Fibroblast of skin of abdomen (primary cell): Measurements from ENCODE around the gene PDE8A.
"Not testable (repeated sequence)": the region's sequence is repeated elsewhere in the genome, so short reads cannot be mapped to it uniquely, and the experiment has no call there.

Experiments
- DNase-seq: peaks from one replicate; pipeline ENCODE4 v3.0.0-alpha.2; 2013

Gene PDE8A

DNA sequence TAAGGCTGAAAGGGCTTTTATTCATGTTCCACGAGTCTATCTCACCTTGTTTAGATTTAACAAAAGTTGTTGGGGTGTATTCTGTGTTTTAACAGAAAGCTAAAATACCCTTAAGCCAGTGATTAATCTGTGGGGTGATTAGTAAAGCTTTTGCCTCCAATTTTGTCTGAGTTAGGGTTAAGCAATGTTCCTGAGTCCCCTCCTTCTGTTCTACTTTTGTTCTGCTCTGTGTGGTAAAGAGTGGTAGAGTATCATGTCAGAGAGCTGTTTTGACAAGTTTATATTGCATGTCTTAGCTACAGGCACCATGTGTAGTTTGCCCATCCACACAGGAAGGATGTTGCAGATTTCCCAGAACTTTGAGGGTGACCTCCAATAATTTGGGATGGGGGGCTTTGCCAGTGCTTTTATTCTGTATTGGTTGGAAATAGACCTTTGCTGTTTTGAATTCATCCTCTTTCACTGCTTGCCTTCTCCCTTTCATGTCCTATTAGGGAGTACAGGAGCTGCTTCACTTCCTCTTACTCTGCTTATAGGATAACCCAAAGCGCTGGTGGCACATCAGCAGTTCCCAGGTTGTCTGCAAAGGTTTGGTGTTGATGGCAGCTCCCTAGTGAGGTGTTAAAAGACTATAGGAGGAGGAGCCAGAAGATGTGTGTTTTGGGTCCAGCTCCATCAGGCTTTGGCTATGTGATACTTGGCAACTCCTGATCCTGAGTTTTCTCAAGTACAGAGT is 7.4 kb downstream of the PDE8A start:
- DNase-seq: no peak

DNA sequence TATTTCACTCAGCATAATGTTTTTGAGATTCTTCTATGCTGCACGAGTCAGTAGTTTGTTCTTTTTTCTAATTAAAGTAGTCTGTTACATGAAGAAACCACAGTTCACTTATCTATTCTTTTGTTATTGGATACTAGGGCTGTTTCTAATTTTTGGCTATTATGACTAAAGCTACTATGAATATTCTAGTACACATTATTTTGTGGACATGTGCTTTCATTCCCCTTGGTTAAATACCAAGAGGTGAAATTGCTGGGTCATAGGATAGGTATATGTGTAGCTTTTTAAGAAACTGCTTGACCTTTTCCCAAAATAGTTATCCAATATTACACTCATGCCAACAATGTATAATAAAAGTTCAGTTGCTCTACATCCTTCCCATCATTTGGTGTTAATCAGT is 8.9 kb downstream of the PDE8A start:
- DNase-seq: no peak

DNA sequence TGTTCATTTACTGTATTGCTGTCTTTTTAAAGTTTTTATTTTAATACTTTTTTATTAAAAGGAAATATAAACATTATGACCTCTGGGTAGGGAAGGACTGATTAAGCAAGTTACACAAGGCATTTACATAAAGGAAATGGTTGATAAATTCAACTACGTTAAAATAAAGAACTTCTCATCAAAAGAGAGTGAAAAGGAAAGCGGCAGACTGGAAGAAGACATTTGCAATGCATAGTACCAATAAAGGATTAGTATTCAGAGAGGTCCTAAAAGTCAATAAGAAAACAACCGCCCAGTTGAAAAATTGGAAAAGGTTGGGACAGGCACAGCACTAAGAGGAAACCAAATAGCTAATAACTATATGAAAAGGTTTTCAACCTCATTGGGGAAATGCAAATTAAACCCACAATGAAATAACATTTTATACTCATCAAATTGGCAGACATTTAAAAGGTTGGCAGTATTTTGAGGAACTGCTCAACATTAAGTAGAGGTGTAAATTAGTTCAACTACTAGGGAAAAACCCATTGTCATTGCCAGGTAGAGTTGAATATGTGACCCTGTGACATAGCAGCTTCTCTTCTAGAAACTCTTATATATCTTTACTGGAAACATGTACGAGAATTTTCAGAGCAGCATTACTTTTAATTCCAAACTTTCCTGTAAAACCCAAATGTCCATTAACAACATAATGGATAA is 9.5 kb downstream of the PDE8A start:
- no peak for DNase-seq

DNA sequence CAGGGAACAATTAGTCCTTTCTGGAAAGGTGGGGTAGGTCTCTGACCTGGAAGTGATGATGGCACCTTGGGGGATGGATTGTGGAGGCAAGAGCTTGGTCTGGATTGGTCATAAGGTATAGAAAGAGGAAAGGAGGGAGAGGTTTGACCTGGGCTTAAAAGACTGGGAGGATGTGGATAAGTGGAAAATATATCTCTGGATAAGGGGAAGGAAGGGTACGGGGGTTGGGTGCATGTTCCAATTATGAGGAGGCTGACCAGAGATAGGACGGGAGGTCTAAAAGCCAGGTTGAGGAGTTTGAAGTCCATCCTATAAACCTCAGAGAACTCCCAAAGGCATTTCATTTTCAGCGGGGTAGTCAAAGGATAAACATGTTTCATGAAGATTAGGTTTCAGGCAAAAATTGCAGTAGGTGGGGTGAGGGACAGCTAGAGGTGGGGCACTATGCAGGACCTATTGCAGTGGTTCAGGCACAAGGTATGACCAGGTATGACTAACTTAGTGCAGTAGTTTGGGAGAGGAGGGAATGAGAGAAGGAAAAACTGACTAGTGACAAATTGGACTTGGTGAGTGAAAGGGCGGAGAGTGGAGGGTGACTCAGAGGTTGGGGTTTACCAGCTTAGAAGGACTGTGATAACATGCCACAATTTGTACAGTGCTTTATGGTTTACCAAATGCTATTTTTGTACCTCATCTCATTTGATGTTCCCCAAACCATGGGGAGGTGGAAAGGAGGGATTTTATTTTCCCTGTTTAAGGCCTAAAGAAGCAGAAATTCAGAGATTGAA is 10.7 kb downstream of the PDE8A start:
- peak; percentile 49 for DNase-seq

DNA sequence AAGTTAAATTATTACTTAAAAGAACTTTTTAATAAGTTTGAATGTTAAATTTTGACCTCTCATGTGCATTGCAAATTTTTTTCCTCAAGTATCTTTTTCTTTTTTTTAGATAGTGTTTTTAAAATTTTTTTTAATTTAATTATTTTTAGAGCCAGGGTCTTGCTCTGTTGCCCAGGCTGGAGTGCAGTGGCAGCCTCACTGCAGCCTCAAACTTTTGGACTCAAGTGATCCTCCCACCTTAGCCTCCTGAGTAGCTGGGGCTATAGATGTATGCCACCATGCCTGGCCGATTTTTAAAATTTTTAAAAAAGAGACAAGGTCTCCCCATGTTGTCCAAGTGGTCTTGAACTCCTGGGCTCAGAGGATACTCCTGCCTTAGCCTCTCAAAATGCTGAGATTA is 14.4 kb downstream of the PDE8A start:
- DNase-seq: no peak

DNA sequence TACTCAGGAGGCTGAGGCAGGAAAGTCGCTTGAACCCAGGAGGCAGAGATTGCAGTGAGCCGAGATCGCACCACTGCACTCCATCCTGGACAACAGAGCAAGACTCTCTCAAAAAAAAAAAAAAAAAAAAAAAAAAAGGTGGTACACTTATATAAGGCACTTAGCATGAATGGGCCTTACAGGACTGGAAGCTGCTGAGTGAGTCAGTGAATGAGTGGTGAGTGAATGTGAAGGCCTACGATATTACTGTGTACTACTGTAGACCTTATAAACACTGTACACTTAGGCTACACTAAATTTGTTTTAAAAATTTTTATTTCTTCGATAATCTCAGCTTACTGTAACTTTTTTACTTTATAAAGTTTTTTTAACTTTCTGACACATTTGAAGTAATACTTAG is 15.1 kb downstream of the PDE8A start:
- DNase-seq: peak; percentile 15

DNA sequence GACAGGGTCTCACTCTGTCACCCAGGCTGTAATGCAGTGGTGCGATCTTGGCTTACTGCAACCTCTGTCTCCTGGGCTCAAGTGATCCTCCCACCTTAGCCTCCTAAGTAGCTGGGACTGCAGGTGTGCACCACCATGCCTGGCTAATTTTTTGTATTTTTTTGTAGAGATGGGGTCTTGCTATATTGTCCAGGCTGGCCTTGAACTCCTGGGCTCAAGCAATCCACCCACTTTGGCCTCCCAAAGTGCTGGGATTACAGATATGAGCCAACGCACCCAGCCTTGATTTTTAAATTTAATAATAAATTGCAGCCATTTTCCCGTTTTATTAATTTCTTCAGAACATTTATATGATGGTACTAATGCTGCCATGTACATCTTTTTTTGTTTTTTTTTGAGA is 15.6 kb downstream of the PDE8A start:
- DNase-seq: not testable (repeated sequence)

DNA sequence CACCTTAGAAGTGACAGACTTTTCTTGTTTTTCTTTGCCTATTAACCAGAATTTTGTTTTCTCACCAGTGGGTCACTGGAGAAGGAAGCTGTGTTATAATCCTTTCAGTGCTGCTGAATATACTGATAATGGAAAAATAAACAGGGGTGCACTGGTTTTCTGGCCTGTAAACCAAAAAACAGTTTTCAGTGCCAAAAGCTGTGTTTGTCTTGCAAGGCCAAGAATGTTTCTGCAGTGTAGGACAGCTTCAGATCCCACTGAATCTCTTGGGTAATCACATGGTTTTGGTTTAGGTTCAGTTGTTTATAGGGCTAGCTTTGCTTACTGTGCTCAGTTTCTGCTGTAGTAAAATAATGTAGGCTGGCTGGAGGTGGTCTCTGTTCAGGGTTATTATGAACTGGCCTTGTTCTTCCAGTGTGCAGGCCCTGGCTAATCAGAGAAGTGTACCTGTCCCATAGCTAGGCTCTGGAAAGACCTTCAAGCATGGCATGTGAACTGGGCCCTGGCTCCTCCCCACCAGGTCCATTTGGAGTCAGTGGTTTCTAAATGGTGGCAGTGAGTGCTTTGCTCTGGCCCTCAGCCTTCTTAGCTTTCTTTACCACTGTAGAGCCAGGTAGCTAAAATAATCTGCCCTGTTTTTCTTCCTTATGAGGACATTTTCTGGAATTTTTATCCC is 18.7 kb downstream of the PDE8A start:
- no peak for DNase-seq

DNA sequence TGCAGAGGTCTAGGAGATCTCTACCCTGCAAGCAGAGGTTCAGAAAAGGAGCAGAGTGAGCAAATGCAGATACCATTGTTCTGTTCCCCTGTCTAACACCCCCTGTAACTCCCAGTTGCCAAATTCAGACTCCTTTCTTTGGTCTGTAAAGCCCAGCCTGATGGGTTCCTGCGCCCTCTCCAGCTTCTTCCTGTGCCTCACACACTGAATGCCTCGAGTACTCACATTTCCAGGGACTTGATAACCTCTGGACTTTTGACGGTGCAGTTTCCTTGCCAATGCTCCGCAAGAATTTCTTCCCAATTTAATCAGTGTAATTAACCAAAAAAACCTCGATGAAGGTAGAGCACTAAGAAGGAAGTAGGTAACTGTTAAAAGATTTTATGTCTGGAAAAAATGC is 19.3 kb downstream of the PDE8A start:
- no peak for DNase-seq

DNA sequence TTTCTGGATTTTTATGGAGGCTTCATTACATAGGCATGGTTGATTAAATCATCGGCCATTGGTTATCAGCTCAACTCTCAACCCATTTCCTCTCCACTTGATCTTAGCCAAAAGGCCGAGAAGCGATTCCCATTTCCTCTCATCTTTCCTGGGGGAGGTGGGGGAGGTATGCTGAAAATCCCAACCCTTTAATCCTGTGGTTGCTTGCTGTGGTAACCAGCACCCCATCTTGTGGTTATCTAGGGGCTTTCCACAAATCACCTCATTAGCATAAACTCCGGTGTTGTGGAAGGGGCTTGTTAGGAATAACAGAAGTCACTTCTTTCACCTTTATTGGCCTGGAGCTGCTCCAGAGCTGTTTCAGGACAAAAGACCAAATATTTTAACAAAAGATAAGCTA is 20.9 kb downstream of the PDE8A start:
- DNase-seq: no peak

DNA sequence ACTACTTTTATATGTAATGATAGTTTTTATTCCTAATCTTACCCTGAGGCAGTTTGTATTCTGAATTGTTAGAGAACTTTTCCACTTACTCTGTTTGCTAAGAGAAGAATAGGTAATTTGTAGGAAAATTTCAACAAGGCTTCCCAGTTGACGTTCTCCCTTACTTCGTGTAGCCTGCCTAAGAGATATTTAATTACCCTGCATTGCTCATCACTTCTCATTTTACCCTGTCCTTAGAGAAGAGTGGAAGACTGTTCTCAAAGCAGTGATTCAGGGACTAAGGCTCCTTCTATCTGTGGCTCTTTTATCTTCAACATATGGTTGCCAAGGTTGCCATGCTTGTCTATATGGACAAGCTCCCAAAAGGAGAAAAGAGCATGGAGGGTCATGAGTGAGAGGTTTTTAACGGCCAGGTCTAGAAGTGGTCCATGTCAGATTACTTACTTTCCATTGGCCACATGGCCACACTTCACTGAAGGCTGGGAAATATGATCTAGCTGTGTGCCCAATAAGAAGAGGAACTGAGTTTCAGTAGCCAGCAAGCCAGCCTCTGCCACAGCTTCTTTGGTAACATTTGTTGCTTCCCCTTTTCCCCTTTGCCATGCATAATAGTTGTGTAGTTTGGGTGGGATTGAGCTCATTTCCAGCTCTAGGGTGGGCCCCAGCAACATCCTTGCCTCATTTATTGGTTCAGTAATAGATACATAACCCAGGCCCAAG is 22.1 kb downstream of the PDE8A start:
- DNase-seq: no peak

DNA sequence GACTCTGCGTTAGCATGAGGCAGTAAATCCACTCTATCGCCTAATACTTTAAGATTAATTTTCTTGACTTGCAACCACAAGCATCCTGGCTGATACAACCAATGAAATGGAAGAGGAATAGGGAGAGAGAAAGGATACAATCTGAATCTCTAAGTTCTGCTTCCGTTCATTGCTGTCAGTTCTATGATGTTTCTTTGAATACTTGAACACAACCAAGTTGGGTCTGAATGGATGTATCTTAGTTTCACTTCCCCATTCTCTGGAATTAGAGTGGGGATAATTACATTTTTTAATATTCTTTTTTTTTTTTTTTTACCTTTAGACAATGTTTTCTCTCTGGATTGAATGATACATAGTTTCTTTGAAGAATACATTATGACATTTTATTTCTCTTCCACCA is 22.9 kb downstream of the PDE8A start:
- DNase-seq: no peak

DNA sequence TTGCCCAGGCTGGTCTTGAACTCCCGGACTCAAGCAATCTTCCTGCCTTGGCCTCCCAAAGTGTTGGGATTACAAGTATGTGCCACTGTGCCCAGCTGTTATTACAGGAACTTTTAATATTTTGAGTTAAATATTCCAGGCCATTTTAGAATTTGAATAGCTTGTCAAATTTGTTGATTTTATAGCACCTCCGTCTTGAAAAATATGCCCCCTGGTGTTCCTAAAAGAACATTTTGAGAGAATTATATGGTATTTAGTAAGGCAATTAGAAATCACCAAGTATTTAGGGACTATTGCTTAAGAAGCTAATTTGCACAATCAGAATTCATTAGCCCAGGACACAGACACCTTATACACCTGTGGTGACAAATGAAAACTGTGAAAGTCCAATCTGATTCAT is 23.7 kb downstream of the PDE8A start:
- no peak for DNase-seq

DNA sequence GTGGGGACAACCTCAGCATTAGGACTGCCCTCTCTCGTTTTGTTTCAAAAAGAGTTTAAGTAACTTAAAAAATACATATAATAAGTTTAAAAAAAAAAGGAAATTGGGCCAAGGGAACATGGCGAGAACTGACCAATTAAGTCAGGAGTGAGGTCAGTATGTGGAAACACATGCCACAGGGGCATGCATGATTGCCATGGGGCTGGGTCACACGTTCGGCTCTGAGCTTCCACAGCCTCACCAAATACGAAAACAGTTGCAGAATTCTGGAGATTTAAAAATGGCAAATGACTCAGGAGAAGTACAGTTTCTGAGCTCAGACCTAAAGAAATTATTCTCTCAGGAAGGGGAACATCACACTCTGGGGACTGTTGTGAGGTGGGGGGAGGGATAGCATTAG is 24.1 kb downstream of the PDE8A start:
- DNase-seq: no peak

DNA sequence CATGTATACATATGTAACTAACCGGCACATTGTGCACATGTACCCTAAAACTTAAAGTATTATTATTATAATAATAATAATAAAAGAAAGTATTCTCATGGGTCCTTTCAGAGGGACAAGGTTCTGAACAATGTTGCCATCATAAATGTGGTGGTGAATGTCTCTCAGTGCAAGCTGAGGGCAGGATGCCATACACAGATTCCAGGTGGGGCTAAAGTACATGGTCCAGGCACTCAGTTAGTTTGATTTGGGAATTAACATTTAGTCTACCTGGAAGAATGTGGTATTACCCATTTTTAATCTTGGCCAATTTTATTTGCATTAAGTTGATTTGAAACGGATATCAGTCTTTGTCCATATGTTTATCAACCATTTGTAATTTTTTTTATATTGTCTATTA is 24.5 kb downstream of the PDE8A start:
- DNase-seq: no peak

DNA sequence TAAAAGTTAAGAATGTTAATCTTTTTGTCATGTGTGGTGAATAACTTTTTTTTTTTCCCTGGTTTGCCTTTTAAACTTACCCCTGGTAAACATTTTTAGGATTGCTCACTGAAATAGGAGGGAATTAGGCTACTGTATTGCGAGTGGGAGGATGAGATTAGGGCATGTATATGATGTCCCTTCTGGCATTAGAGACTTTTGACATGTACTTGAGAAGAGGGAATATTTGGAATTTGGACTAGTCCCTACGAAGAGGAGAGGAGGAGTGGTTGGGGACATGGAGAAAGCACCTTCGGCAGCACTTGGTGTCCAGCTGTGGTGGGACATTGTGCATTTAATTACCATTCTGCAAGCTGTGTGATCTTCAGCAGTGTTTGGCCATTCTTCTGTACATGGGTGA is 25.0 kb downstream of the PDE8A start:
- DNase-seq: no peak

DNA sequence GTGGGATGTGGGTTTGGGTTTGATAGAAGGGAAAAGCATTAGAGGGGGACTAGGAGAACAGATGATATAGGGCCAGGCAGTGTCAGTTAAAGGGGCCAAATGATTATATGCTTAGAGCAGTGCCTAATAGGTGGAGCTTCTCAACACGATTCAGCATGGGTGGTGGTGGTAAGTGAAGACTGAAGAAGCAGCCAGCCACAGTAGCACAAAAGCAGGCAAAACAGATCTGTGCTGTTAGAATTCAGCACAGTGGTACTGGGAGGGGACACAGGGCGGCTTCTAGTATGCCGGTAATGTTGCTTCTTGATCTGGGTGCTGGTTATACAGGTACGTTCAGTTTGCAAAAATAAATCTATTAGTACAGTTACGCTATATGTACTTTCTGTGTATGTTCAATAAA is 25.5 kb downstream of the PDE8A start:
- DNase-seq: no peak

DNA sequence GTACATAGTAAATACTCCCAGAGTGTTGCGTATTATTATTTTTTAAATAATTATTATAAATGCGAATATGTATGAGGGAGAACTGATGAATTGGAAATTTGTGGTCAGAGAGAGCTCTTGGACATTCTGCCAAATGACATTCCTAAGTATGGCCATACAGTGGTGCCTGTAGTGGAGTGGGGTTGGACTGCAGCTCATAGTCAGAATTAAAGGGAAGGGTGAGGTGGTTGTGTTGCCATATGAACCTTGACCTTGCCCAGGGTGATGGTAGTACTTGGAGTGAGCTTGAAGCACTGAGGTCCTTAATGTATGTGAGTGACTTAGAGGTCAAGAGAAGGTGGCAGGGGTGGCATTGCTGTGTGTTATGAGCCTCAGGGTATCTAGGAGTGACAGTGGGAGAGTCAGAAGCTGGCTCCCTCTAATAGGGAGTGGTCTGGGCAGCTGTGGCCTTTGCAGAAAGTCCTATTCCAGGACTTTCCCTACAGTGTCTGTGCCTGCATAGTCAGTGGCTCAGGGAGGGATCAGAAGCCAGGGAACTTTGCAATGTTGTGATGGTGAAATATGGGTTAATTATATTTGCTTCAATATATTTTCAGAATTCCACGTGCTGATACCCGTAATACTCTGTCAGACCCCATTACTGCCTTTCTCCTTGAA is 26.2 kb downstream of the PDE8A start:
- no peak for DNase-seq

DNA sequence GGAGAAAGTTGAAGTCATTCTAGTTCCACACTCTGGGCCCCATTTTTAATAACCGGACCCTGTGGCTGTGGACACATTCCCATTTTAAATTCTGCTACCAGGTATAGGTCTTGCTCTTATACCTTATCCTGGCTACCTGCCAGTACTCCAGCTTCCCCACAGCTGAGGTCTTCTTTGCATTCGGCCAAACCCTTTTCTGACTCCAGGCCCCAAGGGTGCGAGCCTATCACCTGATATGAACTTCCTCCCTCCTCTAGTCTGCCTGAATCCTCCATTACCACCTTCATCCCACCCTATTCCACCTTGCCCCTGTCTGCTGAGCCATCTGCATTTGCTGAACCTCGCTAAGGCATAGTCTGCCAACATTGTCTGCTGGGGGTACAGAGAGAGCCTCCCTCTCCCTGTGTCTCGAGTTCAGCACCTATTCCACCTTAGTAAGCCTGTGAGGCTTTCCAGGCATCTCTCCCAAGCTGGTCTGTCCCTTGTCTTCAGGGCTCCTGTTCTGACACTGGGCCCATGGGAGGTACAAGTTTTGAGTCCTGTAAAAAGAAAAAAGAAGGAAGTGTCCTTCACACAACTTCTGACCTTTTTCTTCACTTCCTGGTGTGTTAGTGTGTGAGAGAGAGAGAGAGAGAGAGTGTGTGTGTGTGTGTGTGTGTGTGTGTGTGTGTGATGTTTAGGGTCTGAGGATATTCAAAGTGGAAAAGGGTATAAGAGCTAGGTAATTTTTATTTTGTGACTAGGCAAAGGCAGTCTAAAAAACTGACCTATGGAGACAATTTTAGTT is 27.0 kb downstream of the PDE8A start:
- no peak for DNase-seq

DNA sequence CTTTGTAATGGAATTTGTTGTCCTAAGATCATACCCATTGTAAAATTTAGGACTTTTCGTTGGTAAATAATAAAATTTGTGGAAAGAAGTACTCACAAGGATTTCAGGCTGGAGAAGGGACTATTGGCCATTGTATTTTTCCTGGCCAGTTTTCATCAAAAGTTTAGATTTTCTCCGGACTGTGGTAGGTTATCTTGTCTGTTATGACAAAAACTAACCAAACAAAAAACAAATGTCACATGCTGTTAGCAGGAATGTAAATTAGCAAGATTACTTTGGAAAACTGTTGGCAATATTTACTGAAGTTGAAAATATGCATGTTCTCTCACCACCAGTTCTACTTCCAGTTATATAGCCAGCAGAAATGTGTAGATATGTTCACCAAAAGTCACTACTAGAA is 27.8 kb downstream of the PDE8A start:
- no peak for DNase-seq

DNA sequence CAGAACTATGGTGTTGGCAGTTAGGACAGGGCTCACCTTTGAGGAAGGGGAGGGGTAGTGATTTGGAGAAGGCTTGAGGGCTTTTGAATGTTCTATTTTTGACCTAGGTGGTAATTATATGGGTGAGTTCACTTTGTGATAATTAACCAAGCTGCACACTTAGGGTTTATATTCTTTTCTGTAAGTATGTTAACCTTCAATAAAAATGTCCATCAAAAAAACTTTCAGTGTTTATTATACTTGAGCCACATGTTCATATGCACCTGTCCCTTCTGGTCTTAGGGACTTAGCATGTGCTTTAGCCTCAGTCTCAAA is 28.4 kb downstream of the PDE8A start:
- no peak for DNase-seq
